22Rv1 (cell line): ENCODE data around the gene CETN3.
"Not testable (repeated sequence)": the region's sequence is repeated elsewhere in the genome, so short reads cannot be mapped to it uniquely, and the experiment has no call there.

ENCODE experiments used
- H3K27ac ChIP-seq: fragments of 450-650 bp; 2 replicates; pipeline ENCODE4 v1.5.1; 2017
- CTCF ChIP-seq: fragments of 450-650 bp; IDR thresholded peaks from 2 replicates; pipeline ENCODE4 v1.5.1; 2017; ENCODE audit warnings: mild to moderate bottlenecking
- ZFX ChIP-seq: fragments of 450-650 bp; IDR thresholded peaks from 2 replicates; pipeline ENCODE4 v1.6.1; 2017; ENCODE audit warnings: antibody characterized with exemption, borderline replicate concordance

CETN3 gene

GRCh38 chr5:90383903-90384302, 25.7 kb downstream of the CETN3 start:
- no peak for TF ChIP-seq ZFX
- TF ChIP-seq CTCF, result no peak

GRCh38 chr5:90381213-90381929, 28.2 kb downstream of the CETN3 start:
- TF ChIP-seq ZFX (no peak), CTCF (no peak)
- H3K27ac ChIP-seq, result no peak overlapping the region

More at GRCh38 chr5:90383903-90384302, 25.7 kb downstream of the CETN3 start:
- no peak overlapping the region for H3K27ac ChIP-seq

GRCh38 chr5:90379652-90380051, 29.9 kb downstream of the CETN3 start:
- no peak for TF ChIP-seq ZFX
- TF ChIP-seq CTCF, result no peak
- H3K27ac ChIP-seq, result no peak overlapping the region

GRCh38 chr5:90378752-90379151, 30.8 kb downstream of the CETN3 start:
- TF ChIP-seq CTCF, result no peak
- no peak for TF ChIP-seq ZFX
- no peak overlapping the region for H3K27ac ChIP-seq

GRCh38 chr5:90371269-90371668, 38.3 kb downstream of the CETN3 start:
- H3K27ac ChIP-seq, result not testable (repeated sequence)

- no peak overlapping the region for H3K27ac ChIP-seq
- TF ChIP-seq ZFX (no peak), CTCF (no peak)
Measured at GRCh38 chr5:90368454-90369246, 40.9 kb downstream of the CETN3 start.

GRCh38 chr5:90367879-90368278, 41.7 kb downstream of the CETN3 start:
- H3K27ac ChIP-seq, result no peak overlapping the region
- no peak for TF ChIP-seq CTCF
- no peak for TF ChIP-seq ZFX
